ENCODE results near the gene PODN.

PODN gene

GRCh38 chr1:53115403-53116306 lies 53.6 kb downstream of the PODN start:
- H3K27ac ChIP-seq, result no peak overlapping the region
- TF ChIP-seq ZFX (IDR thresholded peaks at IDR 0.05) (no peak), CTCF (conservative IDR thresholded peaks at IDR 0.05) (no peak)

- no peak overlapping the region for H3K27ac ChIP-seq
Observed at GRCh38 chr1:53116307-53116810, 54.3 kb downstream of the PODN start.

GRCh38 chr1:53116933-53117600 lies 55.1 kb downstream of the PODN start:
- no peak overlapping the region for H3K27ac ChIP-seq
- TF ChIP-seq CTCF (conservative IDR thresholded peaks at IDR 0.05), result no peak
- no peak for TF ChIP-seq ZFX (IDR thresholded peaks at IDR 0.05)

More at GRCh38 chr1:53116307-53116810, 54.3 kb downstream of the PODN start:
- TF ChIP-seq CTCF (conservative IDR thresholded peaks at IDR 0.05) (no peak), ZFX (IDR thresholded peaks at IDR 0.05) (no peak)

- TF ChIP-seq ZFX (IDR thresholded peaks at IDR 0.05) (no peak), CTCF (conservative IDR thresholded peaks at IDR 0.05) (no peak)
- H3K27ac ChIP-seq, result no peak overlapping the region
Observed at GRCh38 chr1:53117836-53118235, 55.8 kb downstream of the PODN start.

- TF ChIP-seq CTCF (conservative IDR thresholded peaks at IDR 0.05), result no peak
- no peak for TF ChIP-seq ZFX (IDR thresholded peaks at IDR 0.05)
- H3K27ac ChIP-seq, result no peak overlapping the region
Observed at GRCh38 chr1:53120659-53121058, 58.6 kb downstream of the PODN start.

- H3K27ac ChIP-seq, result no peak overlapping the region
- no peak for TF ChIP-seq ZFX (IDR thresholded peaks at IDR 0.05)
Observed at GRCh38 chr1:53121319-53122172, 59.5 kb downstream of the PODN start.

- no peak for TF ChIP-seq ZFX (IDR thresholded peaks at IDR 0.05)
- no peak overlapping the region for H3K27ac ChIP-seq
Observed at GRCh38 chr1:53122201-53122885, 60.3 kb downstream of the PODN start.
